ENCODE data around the gene ZNF462.

GRCh38 chr9:106931466-106931865, 68.5 kb downstream of the ZNF462 start:
- no peak for TF ChIP-seq CTCF (IDR thresholded peaks at IDR 0.05)
- TF ChIP-seq POLR2A (IDR thresholded peaks at IDR 0.05) = no peak
